IMR-90 (cell line): ENCODE measurements around the gene GRAMD1C. TPM values are rescaled to one million over a fixed set of nuclear protein-coding genes. Genes with fewer than 3 reads are reported as not detected.

Experiments used
- ATAC-seq: fragments of 200-7000 bp; cut with Tn5 transposase; 2 replicates; pipeline ENCODE4 v1.9.1; 2020; ENCODE audit warnings: low read depth, mild to moderate bottlenecking, moderate library complexity
- BruUV-seq: library from RNA; stranded (reverse); fragments of 400-500 nt; replicated peaks from 2 replicates; lab custom pipeline; 2021; lab: Mats Ljungman, UMichigan
- CTCF ChIA-PET: fragments of 300-600 bp; formaldehyde crosslinking; extraction: SDS; loops from one replicate; lab custom pipeline; 2021; ENCODE audit warnings: antibody characterized with exemption; lab: Yijun Ruan, JAX
- POLR2A ChIA-PET: fragments of 300-600 bp; sonication (Branson Sonifier 250); formaldehyde crosslinking; loops from one replicate; lab custom pipeline; 2022; ENCODE audit warnings: antibody characterized with exemption; ENCODE audit not compliant: unreplicated experiment; lab: Charles Lee
- DNase-seq: peaks from one replicate; pipeline ENCODE4 v3.0.0; 2013
- H2AFZ ChIP-seq: replicated peaks from 2 replicates; pipeline ENCODE3; 2013; ENCODE audit warnings: low read length, mild to moderate bottlenecking; ENCODE audit not compliant: poor library complexity
- H2AK5ac ChIP-seq: 2 replicates; pipeline ENCODE4 v1.6.1; 2013; ENCODE audit warnings: low read depth, low read length, inconsistent platforms
- H2AK9ac ChIP-seq: replicated peaks from 2 replicates; pipeline ENCODE3; 2013; ENCODE audit warnings: mild to moderate bottlenecking, low read depth, low read length, moderate library complexity; ENCODE audit not compliant: poor library complexity
- H2BK120ac ChIP-seq: 2 replicates; pipeline ENCODE4 v1.6.1; 2013; ENCODE audit warnings: low read depth, low read length, inconsistent platforms
- H2BK15ac ChIP-seq: 3 replicates; pipeline ENCODE4 v1.6.1; 2013; ENCODE audit warnings: low read depth, low read length, inconsistent platforms
- H2BK20ac ChIP-seq: 2 replicates; pipeline ENCODE4 v1.6.1; 2013; ENCODE audit warnings: low read depth, mild to moderate bottlenecking, inconsistent platforms, low read length, moderate library complexity
- H2BK5ac ChIP-seq: 2 replicates; pipeline ENCODE4 v1.6.1; 2013; ENCODE audit warnings: mild to moderate bottlenecking, low read depth, low read length, inconsistent platforms; ENCODE audit not compliant: poor library complexity, severe bottlenecking
- H3K14ac ChIP-seq: replicated peaks from 2 replicates; pipeline ENCODE4 v1.6.1; 2013; ENCODE audit warnings: low read depth, low read length, inconsistent platforms
- H3K18ac ChIP-seq: 2 replicates; pipeline ENCODE4 v1.6.1; 2013; ENCODE audit warnings: low read depth, low read length, control low read depth
- H3K23ac ChIP-seq: 2 replicates; pipeline ENCODE4 v1.6.1; 2013; ENCODE audit warnings: low read depth, low read length, inconsistent platforms
- H3K27ac ChIP-seq: 2 replicates; pipeline ENCODE4 v1.5.1; 2013; ENCODE audit warnings: mild to moderate bottlenecking, control low read depth, low read length; ENCODE audit not compliant: insufficient read depth
- H3K27me3 ChIP-seq: 2 replicates; pipeline ENCODE4 v1.6.1; 2013; ENCODE audit warnings: low read length; ENCODE audit not compliant: control insufficient read depth, insufficient read depth
- H3K36me3 ChIP-seq: 2 replicates; pipeline ENCODE4 v1.6.1; 2013; ENCODE audit warnings: low read length, mixed read lengths; ENCODE audit not compliant: control insufficient read depth, insufficient read depth
- H3K4ac ChIP-seq: 2 replicates; pipeline ENCODE4 v1.6.1; 2013; ENCODE audit warnings: low read depth, low read length, inconsistent platforms
- H3K4me1 ChIP-seq: 2 replicates; pipeline ENCODE4 v1.6.1; 2013; ENCODE audit warnings: low read length, mixed read lengths; ENCODE audit not compliant: control insufficient read depth, insufficient read depth
- H3K4me2 ChIP-seq: 2 replicates; pipeline ENCODE4 v1.6.1; 2013; ENCODE audit warnings: low read depth, mild to moderate bottlenecking, control low read depth, low read length, moderate library complexity
- H3K4me3 ChIP-seq: 2 replicates; pipeline ENCODE4 v1.5.1; 2013; ENCODE audit warnings: low read depth, mild to moderate bottlenecking, control low read depth, low read length, moderate library complexity; ENCODE audit not compliant: insufficient read depth
- H3K56ac ChIP-seq: 2 replicates; pipeline ENCODE4 v1.6.1; 2013; ENCODE audit warnings: low read length, inconsistent platforms; ENCODE audit not compliant: insufficient read depth; ENCODE audit errors: extremely low read depth
- H3K79me1 ChIP-seq, 2 experiments: 2 replicates each; pipeline ENCODE4 v1.6.1; 2013; ENCODE audit warnings: low read length in 2 of 2, inconsistent platforms in 1 of 2, low read depth in 1 of 2
- H3K9ac ChIP-seq: 2 replicates; pipeline ENCODE4 v1.6.1; 2013; ENCODE audit warnings: low read depth, low read length, control low read depth
- H3K9me1 ChIP-seq: 2 replicates; pipeline ENCODE4 v1.6.1; 2013; ENCODE audit warnings: low read length, inconsistent platforms; ENCODE audit not compliant: insufficient read depth
- H3K9me3 ChIP-seq: 2 replicates; pipeline ENCODE4 v1.6.1; 2013; ENCODE audit warnings: low read length; ENCODE audit not compliant: control insufficient read depth, insufficient read depth
- H4K20me1 ChIP-seq: 2 replicates; pipeline ENCODE4 v1.6.1; 2013; ENCODE audit warnings: low read length, inconsistent platforms; ENCODE audit not compliant: insufficient read depth
- H4K5ac ChIP-seq: 2 replicates; pipeline ENCODE4 v1.6.1; 2013; ENCODE audit warnings: mild to moderate bottlenecking, low read depth, low read length, control low read depth
- H4K8ac ChIP-seq, 2 experiments: 2 replicates each; pipeline ENCODE4 v1.6.1; 2013; ENCODE audit warnings: low read depth in 2 of 2, low read length in 2 of 2, control low read depth in 1 of 2, inconsistent platforms in 1 of 2
- H4K91ac ChIP-seq: 2 replicates; pipeline ENCODE4 v1.6.1; 2013; ENCODE audit warnings: low read depth, low read length, inconsistent platforms; ENCODE audit not compliant: insufficient read depth
- BHLHE40 ChIP-seq: fragments of 150-350 bp; IDR thresholded peaks from 2 replicates; pipeline ENCODE4 v1.6.1; 2016; ENCODE audit warnings: mild to moderate bottlenecking, low read depth, low read length
- CEBPB ChIP-seq: IDR thresholded peaks from 2 replicates; pipeline ENCODE4 v1.6.1; 2012; ENCODE audit warnings: low read depth, low read length, improper control_type of control experiment
- CHD1 ChIP-seq: IDR thresholded peaks from 2 replicates; pipeline ENCODE4 v1.6.1; 2012; ENCODE audit warnings: low read depth, low read length, improper control_type of control experiment
- CTCF ChIP-seq: conservative IDR thresholded peaks from 2 replicates; pipeline ENCODE4 v1.5.1; 2012; ENCODE audit warnings: mild to moderate bottlenecking, low read depth, low read length, improper control_type of control experiment
- ELK1 ChIP-seq: fragments of 150-350 bp; IDR thresholded peaks from 2 replicates; pipeline ENCODE4 v1.6.1; 2016; ENCODE audit warnings: low read depth, mild to moderate bottlenecking, low read length, moderate library complexity, borderline replicate concordance
- FOS ChIP-seq: fragments of 150-350 bp; IDR thresholded peaks from 2 replicates; pipeline ENCODE4 v1.6.1; 2016; ENCODE audit warnings: low read depth, low read length
- MAFK ChIP-seq: IDR thresholded peaks from 2 replicates; pipeline ENCODE4 v1.6.1; 2012; ENCODE audit warnings: low read depth, low read length, improper control_type of control experiment
- MXI1 ChIP-seq: IDR thresholded peaks from 2 replicates; pipeline ENCODE4 v1.6.1; 2012; ENCODE audit warnings: low read depth, mild to moderate bottlenecking, low read length, moderate library complexity, borderline replicate concordance
- NFE2L2 ChIP-seq: fragments of 150-350 bp; IDR thresholded peaks from 2 replicates; pipeline ENCODE4 v1.6.1; 2016; ENCODE audit warnings: low read depth, mild to moderate bottlenecking, low read length
- POLR2A ChIP-seq: IDR thresholded peaks from 2 replicates; pipeline ENCODE4 v1.6.1; 2012; ENCODE audit warnings: mild to moderate bottlenecking, low read depth, low read length
- RAD21 ChIP-seq: IDR thresholded peaks from 2 replicates; pipeline ENCODE4 v1.6.1; 2012; ENCODE audit warnings: low read length, improper control_type of control experiment
- RCOR1 ChIP-seq: IDR thresholded peaks from 2 replicates; pipeline ENCODE4 v1.6.1; 2012; ENCODE audit warnings: mild to moderate bottlenecking, low read length, improper control_type of control experiment; ENCODE audit not compliant: insufficient replicate concordance
- RFX5 ChIP-seq: IDR thresholded peaks from 2 replicates; pipeline ENCODE4 v1.8.0; 2012; ENCODE audit warnings: low read depth, mild to moderate bottlenecking, low read length, moderate library complexity
- SMC3 ChIP-seq: fragments of 150-350 bp; IDR thresholded peaks from 2 replicates; pipeline ENCODE4 v1.6.1; 2016; ENCODE audit warnings: low read depth, mild to moderate bottlenecking, antibody characterized with exemption, low read length, moderate library complexity
- USF2 ChIP-seq: fragments of 150-350 bp; IDR thresholded peaks from 2 replicates; pipeline ENCODE4 v1.6.1; 2017; ENCODE audit warnings: mild to moderate bottlenecking, antibody characterized with exemption, low read length, low read depth
- dilution Hi-C: fragments of 300-500 bp; cut with HindIII; formaldehyde crosslinking; loops from one replicate; pipeline ENCODE4 v1.14.3; 2018; ENCODE audit warnings: low sequenced_read_pairs; ENCODE audit not compliant: unreplicated experiment
- in situ Hi-C: fragments of 300-500 bp; cut with MboI; formaldehyde crosslinking; loops from 3 replicates; pipeline ENCODE4 v1.14.3; 2019; ENCODE audit warnings: low sequenced_read_pairs, inconsistent platforms, mixed read lengths
- intact Hi-C: fragments of 100-400 bp; cut with micrococcal nuclease; formaldehyde crosslinking; loops from 2 replicates; pipeline ENCODE4 v1.10.0; 2022
- polyA plus RNA-seq, 3 experiments: library from polyadenylated mRNA; depleted of rRNA; stranded (reverse); fragments of >200 nt; gene quantifications; 2 replicates each; pipeline ENCODE4 v1.2.3, GENCODE V29; 2012; ENCODE audit warnings: low replicate concordance in 1 of 3
- total RNA-seq: library from RNA; depleted of rRNA; stranded (reverse); fragments of >200 nt; gene quantifications from 2 replicates; pipeline ENCODE4 v1.2.3, GENCODE V29; 2012

GRAMD1C gene
- total and polyA plus RNA-seq, 2 of the 4 experiments (the other 2 are of a cell fraction), result 2.5 to 5.0 TPM

DNA sequence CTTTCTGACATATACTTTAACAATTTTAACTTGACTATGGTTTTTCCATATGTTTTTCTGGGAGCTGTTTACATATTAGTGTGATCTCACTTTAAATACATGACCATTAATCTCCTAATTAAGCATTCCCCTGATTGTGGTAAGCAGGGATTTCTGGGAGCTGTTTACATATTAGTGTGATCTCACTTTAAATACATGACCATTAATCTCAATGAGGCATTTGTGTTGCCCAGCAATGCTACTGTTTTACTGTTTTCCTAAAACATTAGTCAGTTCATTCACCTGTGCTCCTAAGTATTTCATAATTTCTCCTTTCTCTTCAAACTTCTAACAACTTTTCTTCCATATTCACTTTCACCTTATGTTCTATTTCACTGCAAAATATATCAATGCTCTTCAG lies 3.6 kb upstream of the GRAMD1C start:
- H3K18ac ChIP-seq, result no peak overlapping the region
- no peak overlapping the region for H2BK5ac ChIP-seq
- H2BK15ac ChIP-seq, result no peak overlapping the region
- TF ChIP-seq RCOR1, result no peak
- TF ChIP-seq CHD1, result no peak
- no peak for TF ChIP-seq RFX5
- no peak for TF ChIP-seq BHLHE40
- no peak for TF ChIP-seq SMC3
- no peak for TF ChIP-seq POLR2A
- no peak for TF ChIP-seq ELK1
- no peak for TF ChIP-seq NFE2L2
- TF ChIP-seq MAFK, result no peak
- no peak for TF ChIP-seq CTCF
- no peak for TF ChIP-seq CEBPB
- no peak for TF ChIP-seq FOS
- no peak for TF ChIP-seq MXI1
- no peak for TF ChIP-seq USF2
- TF ChIP-seq RAD21, result no peak
- H2AFZ ChIP-seq, result no peak overlapping the region
- intact Hi-C loops, result loop anchor here (5.0 kb wide), 1 partner anchor 222 kb away; the partner anchor contains the start of genes CCDC191 and QTRT2
- H3K4ac ChIP-seq, result no peak overlapping the region; the same call in 1 of the 2 replicates
- no peak for ATAC-seq
- DNase-seq, result peak; percentile 21
- H4K20me1 ChIP-seq, result no peaks in the 10 kb centered on the region
- H3K79me1 ChIP-seq, result peaks cover 7 to 12% of the 10 kb centered on the region in 2 experiments; a peak in 1 of 4 replicates
- H3K4me2 ChIP-seq, result no peak overlapping the region
- H2AK9ac ChIP-seq, result no peak overlapping the region
- in situ Hi-C loops, result no loop called here
- dilution Hi-C loops, result no loop called here
- POLR2A ChIA-PET, result interaction anchor here (0.7 kb wide), 1 partner anchor 528 kb away, joined by 6 read pairs; no protein-coding TSS in a partner anchor
- H3K23ac ChIP-seq, result no peak overlapping the region
- no TSS peak for BruUV-seq
- H2BK20ac ChIP-seq, result no peak overlapping the region
- no peak overlapping the region for H3K56ac ChIP-seq
- no peaks in the 10 kb centered on the region for H3K9me3 ChIP-seq
- no peak overlapping the region for H4K5ac ChIP-seq
- no peaks in the 10 kb centered on the region for H3K9me1 ChIP-seq
- H3K27ac ChIP-seq, result no peak overlapping the region
- no peak overlapping the region for H3K4me3 ChIP-seq
- no peak overlapping the region for H3K9ac ChIP-seq
- H2AK5ac ChIP-seq, result no peak overlapping the region
- no peaks in the 10 kb centered on the region for H3K27me3 ChIP-seq
- CTCF ChIA-PET, result interaction anchor here (1.0 to 1.2 kb wide), 2 partner anchors 9 to 98 kb away, joined by 3 to 6 read pairs; no protein-coding TSS in a partner anchor
- no peaks in the 10 kb centered on the region for H3K36me3 ChIP-seq
- no peak overlapping the region for H3K14ac ChIP-seq
- no peak overlapping the region for H2BK120ac ChIP-seq
- H4K8ac ChIP-seq, result 0 out of 4 replicates have a peak overlapping the region, but pooled peaks of 1 of the 2 experiments have one; percentile 44
- peaks cover 4% of the 10 kb centered on the region for H3K4me1 ChIP-seq
- H4K91ac ChIP-seq, result no peak overlapping the region
